CD1c-positive myeloid dendritic cell (primary cell): ENCODE measurements around the gene APBB1IP.
"Not testable (repeated sequence)": the region's sequence is repeated elsewhere in the genome, so short reads cannot be mapped to it uniquely, and the experiment has no call there.

Source experiments
- DNase-seq: peaks from one replicate; pipeline ENCODE4 v3.0.0-alpha.2; 2016; ENCODE audit errors: extremely low spot score

APBB1IP gene

DNA sequence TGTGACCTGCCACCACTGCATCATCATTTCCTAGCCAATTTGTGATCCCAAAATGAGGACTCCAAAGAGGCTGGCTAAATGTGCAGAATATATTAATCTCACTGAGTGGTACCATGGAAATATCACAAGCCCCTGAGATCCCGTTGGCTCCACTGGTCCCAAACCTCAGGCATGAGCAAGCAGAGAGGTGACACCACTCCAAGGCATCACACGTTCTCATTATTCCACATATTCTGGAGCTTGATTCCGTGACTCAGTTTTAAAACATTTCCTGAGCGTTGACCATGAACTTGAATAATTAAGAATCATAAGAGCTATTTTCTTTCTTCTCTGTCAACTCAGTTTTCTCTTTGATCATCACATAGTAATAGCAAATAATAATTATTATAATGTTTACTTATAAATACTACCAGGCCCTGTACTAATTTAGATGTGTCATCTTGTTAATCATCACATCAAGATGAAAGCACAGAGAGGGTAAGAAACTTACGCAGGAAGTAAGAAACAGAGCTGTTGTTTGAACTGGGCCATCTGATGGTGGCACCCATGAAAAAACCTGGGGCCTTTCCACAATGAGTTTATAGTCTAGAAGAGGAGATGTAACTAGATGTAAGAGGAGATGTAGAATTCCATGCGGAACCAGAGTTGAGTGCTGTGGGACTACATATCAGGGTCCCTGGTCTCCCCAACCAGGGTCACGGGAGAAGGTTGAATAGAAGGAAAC lies 3.5 kb downstream of the APBB1IP start:
- no peak for DNase-seq

DNA sequence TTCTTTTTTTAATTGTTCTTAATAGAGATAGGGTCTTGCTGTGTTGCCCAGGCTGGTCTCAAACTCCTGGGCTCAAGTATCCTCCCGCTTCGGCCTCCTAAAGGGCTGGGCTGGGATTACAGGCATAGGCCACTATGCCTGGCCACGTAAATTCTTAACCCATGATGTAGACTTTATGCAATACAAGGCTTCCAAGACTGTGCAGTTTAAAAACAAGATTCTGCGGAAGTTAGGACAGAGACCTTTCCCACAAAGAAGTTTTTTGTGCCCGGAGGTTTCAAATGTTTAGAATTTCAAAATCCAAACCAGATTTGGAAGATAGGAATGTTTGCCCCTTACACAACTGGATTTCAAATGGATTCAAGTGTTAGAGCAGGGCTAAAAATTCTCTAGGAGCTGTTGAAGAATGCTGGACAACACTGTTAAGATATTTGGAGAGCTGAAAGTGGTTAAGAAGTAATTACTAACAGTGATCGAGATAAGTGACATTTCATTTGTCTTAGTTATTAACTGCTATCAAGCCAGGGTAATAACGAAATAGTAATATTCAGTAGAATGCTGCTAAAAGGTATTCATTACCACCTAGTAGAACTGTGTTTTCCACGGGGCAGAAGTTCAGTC lies 7.4 kb downstream of the APBB1IP start:
- no peak for DNase-seq

DNA sequence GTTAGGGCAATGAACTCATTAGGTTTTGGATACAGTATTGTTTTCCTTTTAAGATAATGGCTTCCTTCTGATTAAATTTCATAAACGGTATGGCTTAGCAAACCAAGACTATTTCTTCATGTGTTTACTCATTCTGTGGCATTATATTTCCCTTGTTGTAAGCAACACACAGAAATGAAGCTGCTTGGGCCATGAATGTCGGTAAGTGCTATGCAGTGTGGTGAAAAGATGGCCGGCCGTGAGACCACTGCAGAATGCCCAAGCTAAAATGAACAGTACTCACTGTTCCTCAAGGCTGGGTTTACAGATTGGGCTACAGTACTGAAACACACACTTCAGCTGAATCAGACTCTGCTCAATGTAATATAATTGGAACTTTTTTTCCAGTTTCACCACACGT lies 8.1 kb downstream of the APBB1IP start:
- no peak for DNase-seq

DNA sequence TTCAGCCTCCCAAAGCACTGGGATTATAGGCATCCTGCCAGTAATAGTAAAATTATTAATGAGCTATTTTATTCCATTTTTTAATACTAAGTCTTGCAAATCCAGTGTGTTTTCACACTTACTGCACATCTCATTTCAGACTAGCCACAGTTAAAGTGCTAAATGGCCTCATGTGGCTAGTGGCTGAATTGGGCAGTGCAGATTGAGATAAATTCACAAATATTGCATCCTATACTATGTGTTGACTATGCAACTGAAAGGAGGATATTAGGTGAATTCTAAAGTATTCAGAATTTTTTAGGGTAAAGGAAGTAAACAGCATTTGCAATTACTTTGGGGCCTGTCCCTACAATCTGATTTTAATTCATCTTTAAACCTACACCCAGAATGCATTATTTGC lies 10.2 kb downstream of the APBB1IP start:
- DNase-seq = no peak

DNA sequence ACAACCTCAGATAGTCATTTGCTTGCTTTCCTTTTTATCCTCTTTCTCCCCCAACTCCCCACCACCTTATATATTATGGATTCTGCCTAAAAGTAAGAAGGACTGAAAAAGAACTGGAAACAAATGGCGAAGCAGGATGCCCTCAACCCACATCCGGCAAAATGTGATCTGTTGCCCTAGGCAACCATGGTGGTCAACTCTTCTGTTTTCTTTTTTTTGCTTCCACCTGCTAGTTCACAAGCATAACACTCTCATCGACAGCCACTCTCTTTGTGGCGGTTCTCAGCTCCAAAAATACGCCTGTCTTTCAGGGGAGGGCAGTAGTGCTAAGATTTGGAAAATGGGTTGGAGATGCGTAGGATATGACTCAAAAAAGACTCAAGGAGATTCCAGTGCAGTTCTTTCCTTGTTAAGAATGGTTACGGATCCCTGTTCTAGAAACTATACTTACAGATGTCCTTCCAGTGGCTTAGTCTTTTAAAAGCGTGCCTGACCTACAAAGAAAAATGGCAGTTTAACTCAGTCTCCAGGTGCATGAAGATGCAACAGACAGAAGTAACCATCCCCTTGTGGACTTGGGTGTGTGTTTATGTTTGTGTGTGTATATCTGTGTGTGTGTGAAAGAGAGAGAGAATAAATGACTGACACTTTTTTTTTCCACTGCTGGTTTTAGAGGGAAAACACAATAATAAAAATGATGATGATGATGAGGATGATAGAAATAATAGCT lies 10.7 kb downstream of the APBB1IP start:
- peak; percentile 52 for DNase-seq

DNA sequence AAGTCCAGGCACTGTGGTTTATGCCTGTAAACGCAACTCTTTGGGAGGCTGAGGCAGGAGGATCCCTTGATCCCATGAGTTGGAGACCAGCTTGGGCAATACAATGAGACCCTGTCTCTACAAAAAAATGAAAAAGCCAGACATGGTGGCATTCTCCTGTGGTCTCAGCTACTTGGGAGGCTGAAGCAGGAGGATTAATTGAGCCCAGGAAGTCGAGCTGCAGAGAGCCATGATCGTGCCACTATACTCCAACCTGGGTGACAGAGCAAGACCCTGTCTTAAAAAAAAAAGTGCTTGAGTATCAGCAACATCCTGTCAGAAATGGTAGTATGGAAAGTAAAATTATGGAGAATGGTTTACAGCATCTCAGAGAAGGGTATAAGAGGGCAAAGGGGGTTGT lies 11.6 kb downstream of the APBB1IP start:
- DNase-seq = no peak

DNA sequence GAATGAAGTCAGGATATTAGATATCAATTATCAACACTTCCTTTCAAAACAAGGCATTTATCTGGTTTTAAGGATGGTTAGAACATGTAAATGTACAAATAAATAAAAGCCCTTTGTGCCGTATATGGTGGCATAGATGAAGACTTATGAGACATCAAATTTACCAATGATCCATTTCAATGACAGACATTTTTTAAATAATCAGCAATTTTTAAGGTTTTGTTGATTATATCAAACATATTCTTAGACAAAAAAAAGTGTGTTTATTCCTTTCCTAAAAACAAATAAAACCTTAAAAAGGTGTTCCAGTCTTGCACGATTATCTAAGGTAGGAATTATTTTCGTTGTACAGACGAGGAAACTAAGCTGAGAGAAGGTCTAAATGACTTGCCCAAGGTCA lies 13.8 kb downstream of the APBB1IP start:
- no peak for DNase-seq

DNA sequence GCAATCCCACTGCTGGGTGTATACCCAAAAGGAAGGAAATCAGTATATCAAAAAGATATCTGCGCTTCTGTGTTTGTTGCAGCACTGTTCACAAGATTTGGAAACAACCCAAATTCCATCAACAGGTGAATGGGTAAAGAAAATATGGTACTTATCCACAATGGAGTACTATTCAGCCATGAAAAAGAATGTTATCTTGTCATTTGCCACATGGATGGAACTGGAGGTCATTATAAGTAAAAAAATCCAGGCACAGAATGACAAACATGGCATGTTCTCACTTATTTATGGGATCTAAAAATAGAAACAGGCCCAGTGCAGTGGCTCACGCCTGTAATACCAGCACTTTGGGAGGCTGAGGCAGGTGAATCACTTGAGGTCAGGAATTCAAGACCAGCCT lies 15.7 kb downstream of the APBB1IP start:
- DNase-seq = no peak

DNA sequence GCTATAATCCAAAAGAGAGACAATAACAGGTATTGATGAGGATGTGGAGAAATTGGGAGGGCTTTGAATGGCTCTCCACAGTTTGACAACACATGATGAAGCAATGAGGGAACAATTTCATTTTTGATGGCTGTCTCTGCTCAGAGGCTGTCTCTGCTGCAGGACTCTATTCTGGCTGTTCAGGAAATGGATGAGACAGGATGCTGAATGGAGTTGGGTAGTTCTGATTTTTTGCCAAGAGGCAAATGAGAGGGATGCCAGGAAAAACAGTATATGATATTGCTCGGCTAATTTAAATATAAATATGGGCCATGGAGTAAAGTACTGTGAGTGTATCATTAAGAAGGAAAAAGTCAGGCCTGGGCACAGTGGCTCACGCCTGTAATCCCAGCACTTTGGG lies 16.8 kb downstream of the APBB1IP start:
- no peak for DNase-seq

DNA sequence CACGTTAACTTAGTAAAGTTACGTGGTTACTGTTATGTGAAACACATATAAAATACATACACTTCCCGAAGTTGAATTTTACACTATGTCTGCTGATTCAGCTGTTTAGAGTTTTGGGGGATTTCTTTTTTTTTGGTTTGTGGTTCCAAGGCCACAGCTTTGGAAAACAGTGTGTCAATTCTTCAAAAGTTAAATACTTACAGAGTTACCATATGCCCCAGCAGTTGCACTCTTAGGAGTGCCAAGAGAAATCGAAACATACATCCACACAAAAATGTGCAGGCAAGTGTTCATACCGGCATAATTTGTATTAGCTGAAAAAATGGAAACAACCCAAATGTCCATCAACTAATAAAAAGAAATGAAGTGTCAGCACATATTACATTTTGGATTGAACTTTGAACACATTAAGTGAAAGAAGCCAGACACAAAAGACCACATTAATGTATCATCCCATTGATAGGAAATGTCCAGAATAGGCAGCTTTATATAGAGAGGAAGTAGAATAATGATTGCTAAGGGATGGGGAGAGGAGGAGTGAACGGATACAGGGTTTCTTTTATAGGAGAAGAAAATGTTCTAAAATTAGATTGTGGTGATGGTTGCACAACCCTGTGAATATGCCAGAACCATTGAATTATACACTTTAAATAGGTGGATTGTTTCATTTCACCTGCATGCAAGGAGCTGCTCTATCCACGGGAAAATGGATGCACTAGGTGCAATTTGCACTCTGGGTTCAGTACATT lies 17.6 kb downstream of the APBB1IP start:
- no peak for DNase-seq

DNA sequence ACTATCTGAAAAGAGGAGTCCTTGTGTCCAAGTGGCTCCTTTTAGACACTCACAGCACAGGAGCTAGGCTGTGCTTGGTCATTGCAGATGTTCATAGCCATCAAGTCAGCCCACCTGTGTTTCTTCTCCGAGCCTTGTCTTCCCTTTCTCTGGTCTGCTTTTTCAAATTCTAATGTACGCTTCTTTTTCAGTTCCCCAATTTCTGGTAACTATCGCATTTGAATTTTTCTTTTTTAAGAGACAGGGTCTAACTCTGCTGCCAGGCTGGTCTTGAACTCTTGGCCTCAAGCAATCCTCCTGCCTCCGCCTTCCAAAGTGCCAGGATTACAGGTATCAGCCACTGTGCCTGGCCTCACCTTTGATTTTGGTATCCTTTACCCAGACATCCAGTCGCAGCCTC lies 18.9 kb downstream of the APBB1IP start:
- no peak for DNase-seq

DNA sequence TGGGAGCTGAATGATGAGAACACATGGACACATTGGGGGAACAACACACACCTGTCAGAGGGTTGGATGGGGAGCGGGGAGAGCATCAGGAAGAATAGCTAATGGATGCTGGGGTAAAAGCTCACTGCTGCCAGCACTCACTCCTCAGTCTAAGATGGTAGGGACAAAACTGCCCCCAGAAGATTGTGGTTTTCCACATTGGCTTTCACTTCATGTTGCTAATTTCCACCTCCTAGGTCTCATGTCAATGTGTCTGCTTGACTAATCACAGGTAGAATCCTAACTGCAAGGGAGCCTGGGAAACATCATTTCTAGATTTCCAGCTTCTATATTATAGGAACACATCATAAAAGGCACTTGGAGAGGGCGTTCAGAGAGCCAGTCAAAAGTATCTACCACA lies 22.6 kb downstream of the APBB1IP start:
- DNase-seq = no peak

DNA sequence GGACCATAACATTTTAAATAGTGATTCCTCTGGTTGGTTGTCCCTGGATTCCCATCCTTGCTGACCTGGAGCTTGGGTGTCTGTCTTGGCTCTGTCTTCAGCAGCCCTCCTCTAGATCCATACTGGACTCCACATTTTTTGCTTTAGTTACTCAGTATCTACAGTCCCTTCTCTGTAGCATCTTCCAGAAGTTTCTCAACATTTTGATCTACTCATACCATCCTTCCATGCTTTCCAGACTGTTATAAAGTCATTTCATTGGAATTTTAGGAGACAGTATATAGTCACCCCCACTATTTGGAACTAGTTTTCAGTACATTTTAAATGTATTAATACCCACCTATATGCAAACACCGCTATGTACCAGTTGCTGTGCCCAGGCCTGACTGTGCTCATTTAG lies 25.8 kb downstream of the APBB1IP start:
- no peak for DNase-seq

DNA sequence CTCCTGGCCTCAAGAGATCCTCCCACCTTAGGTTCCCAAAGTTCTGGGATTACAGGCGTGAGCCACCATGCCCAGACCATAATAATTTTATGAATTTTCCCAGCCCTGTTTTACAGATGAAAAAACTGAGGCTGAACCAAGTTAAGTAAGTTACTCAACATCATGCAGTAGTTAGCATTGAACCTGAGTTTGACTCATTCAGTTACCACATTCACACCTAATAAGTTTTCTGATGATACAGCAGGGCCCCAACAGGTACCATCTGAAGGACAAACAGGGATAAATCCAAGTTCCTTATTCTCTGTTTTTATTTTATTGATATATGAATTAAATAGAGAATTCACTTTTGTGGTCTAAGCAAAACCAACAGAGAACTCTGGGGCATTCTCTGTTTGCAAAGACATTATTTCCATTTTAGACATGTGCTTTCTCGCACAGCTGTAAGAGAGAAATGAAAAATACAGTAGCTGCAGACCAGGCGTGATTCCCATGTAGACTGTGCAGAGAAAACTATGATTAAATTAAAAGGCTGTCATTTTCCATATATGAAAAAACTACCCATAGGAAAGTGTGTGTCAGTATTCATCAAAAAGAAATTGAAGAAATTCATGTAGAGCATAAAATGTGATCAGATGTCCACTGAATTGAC lies 26.6 kb downstream of the APBB1IP start:
- DNase-seq = no peak

DNA sequence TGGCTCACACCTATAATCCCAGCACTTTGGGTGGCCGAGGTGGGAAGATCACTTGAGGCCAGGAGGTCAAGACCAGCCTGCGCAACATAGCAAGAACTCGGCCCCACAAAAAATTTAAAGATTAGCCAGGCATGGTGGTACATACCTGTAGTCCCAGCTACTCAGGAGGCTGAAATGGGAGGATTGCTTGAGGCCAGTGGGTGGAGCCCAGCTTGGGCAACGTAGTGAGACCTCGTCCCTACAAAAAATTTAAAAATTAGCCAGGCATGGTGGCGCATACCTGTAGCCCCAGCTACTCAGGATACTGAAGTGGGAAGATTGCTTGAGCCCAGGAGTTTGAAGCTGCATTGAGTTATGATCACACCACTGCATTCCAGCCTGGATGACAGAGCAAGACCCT lies 28.4 kb downstream of the APBB1IP start:
- DNase-seq = not testable (repeated sequence)

DNA sequence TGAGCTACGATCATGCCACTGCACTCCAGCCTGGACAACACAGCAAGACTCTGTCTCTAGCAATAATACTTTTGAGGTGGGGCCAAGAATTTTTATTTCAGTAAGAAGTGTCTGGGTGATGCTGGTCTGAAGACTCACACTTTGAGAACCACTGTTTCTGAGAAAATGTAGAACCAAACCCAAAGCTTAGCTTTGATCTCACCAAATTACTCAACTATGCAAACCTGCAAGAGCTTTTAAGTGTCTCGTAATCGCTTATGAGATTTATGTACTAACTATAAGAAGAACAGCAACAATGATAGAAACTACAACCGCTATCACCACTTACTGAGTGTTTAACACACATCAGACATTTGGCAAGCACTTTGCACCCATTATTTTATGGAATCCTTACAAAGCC lies 29.5 kb downstream of the APBB1IP start:
- DNase-seq = no peak

DNA sequence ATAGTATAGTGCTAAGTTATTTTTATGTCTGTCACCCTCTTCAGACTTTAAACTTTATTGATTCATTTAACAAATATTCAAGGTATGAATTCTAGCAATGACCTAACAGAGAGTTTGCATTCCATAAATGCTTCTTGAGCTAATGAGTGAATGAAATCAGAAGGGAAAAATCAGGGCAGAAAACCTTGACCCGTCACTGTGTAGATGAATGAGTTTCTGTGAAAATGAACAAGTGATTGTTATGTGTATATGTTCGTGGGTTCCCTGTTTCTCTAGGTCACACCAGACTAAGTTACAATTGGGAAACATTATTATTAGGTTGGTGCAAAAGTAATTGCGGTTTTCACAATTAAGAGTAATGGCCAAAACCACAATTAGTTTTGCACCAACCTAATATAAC lies 30.1 kb downstream of the APBB1IP start:
- no peak for DNase-seq

DNA sequence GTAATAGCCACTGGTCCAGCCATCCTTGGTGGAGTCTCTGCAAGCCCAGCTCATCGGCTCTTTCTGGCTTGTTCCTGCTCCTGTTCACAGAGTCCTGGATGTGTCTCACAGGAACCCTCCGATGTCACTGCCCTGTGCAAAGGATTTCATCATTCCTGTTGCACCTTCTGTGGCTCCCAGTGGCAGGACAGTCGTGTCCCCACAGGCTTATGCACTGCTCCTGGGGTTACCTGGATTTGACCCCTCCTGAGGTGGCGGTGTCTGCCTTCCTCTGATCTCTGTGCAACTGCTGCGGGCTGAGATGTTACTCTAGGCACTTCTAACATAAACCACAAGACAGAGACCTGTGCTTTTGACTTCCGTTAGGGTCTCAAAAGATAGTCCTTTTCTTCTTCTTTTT lies 30.6 kb downstream of the APBB1IP start:
- no peak for DNase-seq

DNA sequence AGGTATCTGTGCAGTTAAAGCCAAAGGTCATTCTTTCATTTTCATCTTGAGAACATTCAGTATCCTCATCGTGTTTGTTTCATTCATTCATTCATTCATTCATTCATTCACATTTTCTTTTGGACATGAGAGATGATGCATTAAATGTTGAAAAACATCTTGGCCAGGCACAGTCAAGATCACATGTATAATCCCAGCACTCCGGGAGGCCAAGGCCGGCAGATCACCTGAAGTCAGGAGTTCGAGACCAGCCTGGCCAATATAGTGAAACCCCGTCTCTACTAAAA lies 34.3 kb downstream of the APBB1IP start:
- DNase-seq = no peak

DNA sequence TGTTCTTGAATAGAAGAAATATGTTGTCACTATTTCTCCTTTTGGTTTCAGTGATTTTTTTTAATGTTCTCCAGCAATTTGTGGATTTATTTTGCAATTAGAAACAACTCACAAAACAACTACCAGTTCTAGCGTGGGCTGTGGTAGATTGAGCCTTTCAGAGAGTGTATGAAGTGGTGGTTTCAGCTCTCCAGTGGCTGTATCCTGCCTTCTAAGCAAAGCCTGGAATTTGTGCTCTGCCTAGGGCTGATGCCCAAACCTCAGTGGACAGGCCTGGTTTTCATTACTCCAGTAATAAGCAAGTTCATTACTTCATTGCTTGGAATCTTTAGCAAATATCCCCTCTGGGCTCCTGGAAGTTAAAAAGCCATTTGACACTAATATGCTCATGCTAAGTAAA lies 35.9 kb downstream of the APBB1IP start:
- no peak for DNase-seq

DNA sequence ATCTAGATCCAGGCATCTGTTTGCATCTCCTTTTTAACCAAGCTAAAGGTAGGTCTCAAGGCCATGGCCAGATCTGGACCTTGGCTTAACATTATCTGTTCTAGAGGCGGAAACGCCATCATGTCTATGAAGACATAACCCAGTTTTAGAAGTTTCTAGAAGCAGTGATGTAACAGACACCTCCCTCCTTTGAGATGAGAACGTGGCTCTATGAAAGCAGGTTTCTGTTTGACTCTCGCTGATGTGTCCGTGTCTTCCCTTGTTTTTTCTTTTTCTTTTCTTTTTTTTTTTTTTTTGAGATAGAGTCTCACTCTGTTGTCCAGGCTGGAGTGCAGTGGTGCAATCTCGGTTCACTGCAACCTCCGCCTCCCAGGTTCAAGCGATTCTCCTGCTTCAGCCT lies 36.7 kb downstream of the APBB1IP start:
- not testable (repeated sequence) for DNase-seq

DNA sequence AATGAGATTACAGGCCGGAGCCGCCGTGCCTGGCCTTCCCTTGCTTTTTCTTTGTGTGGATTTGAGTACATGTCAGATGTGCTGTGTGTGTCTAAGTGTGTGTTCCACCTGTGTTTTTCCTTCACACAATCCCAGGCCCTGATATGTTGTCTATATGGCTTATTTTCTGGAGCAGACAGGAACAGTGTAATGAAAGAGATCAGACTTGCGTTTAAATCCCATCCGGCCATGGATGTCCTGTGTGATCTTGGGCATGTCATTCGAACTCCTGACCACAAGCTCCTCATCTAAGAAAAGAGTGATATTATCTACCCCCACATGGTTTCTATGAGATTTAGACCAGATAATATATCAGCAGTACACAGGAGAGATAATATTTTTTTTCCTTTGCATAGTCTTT lies 37.2 kb downstream of the APBB1IP start:
- no peak for DNase-seq
